H1 (cell line): Measurements from ENCODE around the gene SMARCAL1.

Source experiments
- ASH2L ChIP-seq: fragments of 200-600, 300-600 bp; sonication (generic); IDR thresholded peaks from one replicate; pipeline ENCODE4 v1.7.1; 2017; ENCODE audit warnings: low read length
- CEBPB ChIP-seq: IDR thresholded peaks from 2 replicates; pipeline ENCODE4 v1.6.1; 2012; ENCODE audit warnings: low read depth, low read length
- CHD7 ChIP-seq: fragments of 300-600 bp; sonication (generic); IDR thresholded peaks from 2 replicates; pipeline ENCODE4 v1.7.1; 2012; ENCODE audit warnings: low read length, moderate library complexity, mild to moderate bottlenecking, inconsistent platforms; ENCODE audit not compliant: insufficient replicate concordance
- CTCF ChIP-seq, 3 experiments: IDR thresholded peaks; 1 replicate in 2 of 3; 2 replicates in 1 of 3; pipeline versions ENCODE4 v1.5.1 to v1.6.1; 2011; ENCODE audit warnings: low read length in 3 of 3, mild to moderate bottlenecking in 3 of 3, inconsistent platforms in 2 of 3, low read depth in 1 of 3, moderate library complexity in 1 of 3; ENCODE audit not compliant: insufficient read depth in 1 of 3; ENCODE audit errors: control extremely low read depth in 1 of 3
- EP300 ChIP-seq, 2 experiments: IDR thresholded peaks; 1 replicate in 1 of 2; 2 replicates in 1 of 2; pipeline ENCODE4 v1.6.1; 2011 to 2012; ENCODE audit warnings: low read depth in 2 of 2, low read length in 2 of 2, mild to moderate bottlenecking in 2 of 2, borderline replicate concordance in 1 of 2, inconsistent platforms in 1 of 2, moderate library complexity in 1 of 2
- EZH2 ChIP-seq: fragments of 200-600 bp; sonication (generic); IDR thresholded peaks from 2 replicates; pipeline ENCODE4 v1.7.1; 2012; ENCODE audit warnings: low read depth, mild to moderate bottlenecking, moderate library complexity, low read length, inconsistent platforms; ENCODE audit not compliant: severe bottlenecking
- FOSL1 ChIP-seq: IDR thresholded peaks from 2 replicates; pipeline ENCODE4 v1.6.1; 2011; ENCODE audit warnings: mild to moderate bottlenecking, low read depth, low read length, moderate library complexity; ENCODE audit not compliant: insufficient read depth
- HDAC2 ChIP-seq, 2 experiments: fragments of 300-600 bp in 1 of 2; sonication (generic) in 1 of 2; IDR thresholded peaks; 2 replicates each; pipeline ENCODE4 v1.6.1; 2011 to 2012; ENCODE audit warnings: low read depth in 2 of 2, low read length in 2 of 2, mild to moderate bottlenecking in 2 of 2, moderate library complexity in 2 of 2, borderline replicate concordance in 1 of 2, inconsistent platforms in 1 of 2
- JUND ChIP-seq: IDR thresholded peaks from 2 replicates; pipeline ENCODE4 v1.6.1; 2011; ENCODE audit warnings: mild to moderate bottlenecking, improper control_type of control experiment, low read length
- KDM5A ChIP-seq: fragments of 200-600 bp; IDR thresholded peaks from 2 replicates; pipeline ENCODE4 v1.7.1; 2012; ENCODE audit warnings: mild to moderate bottlenecking, low read length, inconsistent platforms, mixed read lengths
- POLR2A ChIP-seq, 2 experiments: IDR thresholded peaks; 1 replicate in 1 of 2; 2 replicates in 1 of 2; pipeline ENCODE4 v1.6.1; 2011; ENCODE audit warnings: low read depth in 2 of 2, low read length in 2 of 2, mild to moderate bottlenecking in 2 of 2; ENCODE audit errors: control extremely low read depth in 1 of 2
- POLR2AphosphoS5 ChIP-seq: IDR thresholded peaks from 2 replicates; pipeline ENCODE4 v1.6.1; 2011; ENCODE audit warnings: low read depth, low read length
- TCF12 ChIP-seq: IDR thresholded peaks from 2 replicates; pipeline ENCODE4 v1.6.1; 2011; ENCODE audit warnings: low read depth, mild to moderate bottlenecking, low read length
- USF2 ChIP-seq: IDR thresholded peaks from 2 replicates; pipeline ENCODE4 v1.6.1; 2011; ENCODE audit warnings: low read length, improper control_type of control experiment

- TF ChIP-seq EZH2 (no peak), POLR2A (IDR thresholded peaks at IDR 0.05; ENCODE audit: control extremely low read depth in 1 of 2, low read depth in 2 of 2, low read length in 2 of 2) (no peak), EP300 (IDR thresholded peaks at IDR 0.05; ENCODE audit: borderline replicate concordance in 1 of 2, low read depth in 2 of 2, low read length in 2 of 2) (no peak), CTCF (IDR thresholded peaks at IDR 0.05; ENCODE audit: control extremely low read depth in 1 of 3, insufficient read depth in 1 of 3, low read depth in 1 of 3, low read length in 3 of 3) (no peak), JUND (no peak), USF2 (no peak), CEBPB (no peak), KDM5A (no peak), FOSL1 (no peak), TCF12 (no peak), HDAC2 (IDR thresholded peaks at IDR 0.05; ENCODE audit: borderline replicate concordance in 1 of 2, low read depth in 2 of 2, low read length in 2 of 2) (no peak), ASH2L (no peak), POLR2AphosphoS5 (no peak), CHD7 (no peak)
Observed at GRCh38 chr2:216379977-216380376, 32.3 kb upstream of the SMARCAL1 start.
